Ovary (tissue), 9 donors: ENCODE data around the gene MUL1. TPM values are rescaled to one million over a fixed set of nuclear protein-coding genes. Genes with fewer than 3 reads are reported as not detected.

Source experiments
- DNase-seq, 5 donors: peaks; one replicate each; pipeline ENCODE4 v3.0.0-alpha.2; 2019 to 2020
- H3K27ac ChIP-seq, 2 donors: fragments of 200-600 bp; one replicate each; pipeline versions ENCODE4 v1.5.1 to v1.8.0; 2019 to 2022
- H3K27me3 ChIP-seq: fragments of 200-600 bp; one replicate; pipeline ENCODE4 v1.8.0; 2022
- H3K36me3 ChIP-seq: fragments of 200-600 bp; sonication (generic); one replicate; pipeline ENCODE4 v1.5.1; 2019
- H3K4me1 ChIP-seq: one replicate; pipeline ENCODE4 v1.8.1; 2013; ENCODE audit warnings: mild to moderate bottlenecking, moderate library complexity; ENCODE audit not compliant: insufficient read depth
- H3K4me3 ChIP-seq: fragments of 200-600 bp; sonication (generic); one replicate; pipeline ENCODE4 v1.5.1; 2017
- H3K9me3 ChIP-seq, 2 donors: fragments of 200-600 bp in 1 of 2; sonication (generic) in 1 of 2; one replicate each; pipeline versions ENCODE4 v1.5.1 to v1.8.1; 2013 to 2019; ENCODE audit warnings: mild to moderate bottlenecking in 1 of 2, moderate library complexity in 1 of 2
- EP300 ChIP-seq: sonication (generic); formaldehyde crosslinking; IDR thresholded peaks from one replicate; pipeline ENCODE4 v1.6.1; 2017; ENCODE audit warnings: antibody characterized with exemption
- POLR2A ChIP-seq: fragments of 450-650 bp; IDR thresholded peaks from one replicate; pipeline ENCODE4 v1.6.1; 2017; ENCODE audit warnings: antibody characterized with exemption, mild to moderate bottlenecking, moderate library complexity
- WGBS, 3 donors: extraction: QIAGEN DNeasy Blood & Tissue Kit in 1 of 3; methylation state at CpG; one replicate each; pipeline versions ENCODE4 v1.1.5 to v1.1.7; 2013 to 2017; 5-methylcytosine and 5-hydroxymethylcytosine counted together
- intact Hi-C, 4 donors: fragments of 100-400 bp; cut with DNase I; formaldehyde crosslinking; loops; one replicate each; pipeline versions ENCODE4 v1.11.0 to v1.15.1; 2022 to 2023
- polyA plus RNA-seq, 2 donors: library from polyadenylated mRNA; stranded (reverse); fragments of 200-250 nt in 1 of 2; fragments of 350-450 nt in 1 of 2; fragmentation: Illumina TruSeq in 1 of 2; extraction: RNeasy Lipid Tissue Mini Kit (QIAGEN cat#74804) in 1 of 2; gene quantifications; one replicate each; pipeline ENCODE4 v1.2.3, GENCODE V29; 2013 to 2014
- total RNA-seq, 7 donors: library from RNA; depleted of rRNA in 2 of 7; stranded (reverse); fragments of >200 nt in 2 of 7; fragmentation: NEBNext Ultra II Directional in 3 of 7; extraction: Animal tissue kit (Norgen Biotek cat#: 25700) in 3 of 7; gene quantifications; one replicate each; pipeline versions ENCODE4 v1.1.0 to v1.2.4, GENCODE V29; 2016 to 2023
- TF ChIP-seq, protein P1 (sequence below), 3 donors: fragments of 450-650 bp in 2 of 3; fragments of 200-600 bp in 1 of 3; IDR thresholded peaks; one replicate each; pipeline versions ENCODE4 v1.5.1 to v1.8.0; 2016 to 2022; ENCODE audit warnings: antibody characterized with exemption in 3 of 3, mild to moderate bottlenecking in 1 of 3
- donor health status: DM: no; HTN: no; CAD: no; lungs with moderate emphysema.
- donor health status: DM: no; HTN: no; CAD: no.
- donor health status: Bipolar disorder and iron deficiency.
- donor health status: DM: yes; HTN: yes; CAD: no.
- donor health status: DM: no; HTN: no; CAD: no.
- donor health status: DM: yes; HTN: yes; CAD: no.

MUL1 gene
- total and polyA plus RNA-seq, 9 donors: 16.7 to 31.6 (median 23.9) TPM

- TF ChIP-seq EP300: no peak
- peak; percentile 77 for TF ChIP-seq POLR2A
- intact Hi-C loops: no loop called here
- no peaks in the 10 kb centered on the region for H3K36me3 ChIP-seq
- H3K27ac ChIP-seq: peak overlapping the region; percentile 83 to 88
- H3K4me1 ChIP-seq: peaks cover 11% of the 10 kb centered on the region
- no peaks in the 10 kb centered on the region for H3K9me3 ChIP-seq
- no peaks in the 10 kb centered on the region for H3K27me3 ChIP-seq
- WGBS, 3 donors: 1 to 2% (median 2%) methylated on average over 40 to 51 of the region's 51 CpGs
- DNase-seq: peak; percentile 91 to 95 (median 92)
- H3K4me3 ChIP-seq: peak overlapping the region; percentile 81
Measured at GRCh38 chr1:20486457-20487235, 21.3 kb downstream of the MUL1 start.

- H3K27me3 ChIP-seq: no peaks in the 10 kb centered on the region
- peaks cover 11% of the 10 kb centered on the region for H3K4me1 ChIP-seq
- H3K36me3 ChIP-seq: no peaks in the 10 kb centered on the region
- TF ChIP-seq EP300 (no peak), POLR2A (peak; percentile 21)
- peak; percentile 83 to 88 (median 86) for DNase-seq
- 0 to 1% (median 1%) methylated on average over 57 to 104 of the region's 104 CpGs for WGBS, 3 donors
- H3K9me3 ChIP-seq: no peaks in the 10 kb centered on the region
- intact Hi-C loops: no loop called here
- peak within 1 kb of the TSS; percentile 81 for H3K4me3 ChIP-seq
- peak within 1 kb of the TSS; percentile 83 to 88 for H3K27ac ChIP-seq
Measured at GRCh38 chr1:20485527-20486456, 22.2 kb downstream of the MUL1 start, which contains the start of gene CAMK2N1. Gene CAMK2N1, minus strand, starts transcription at chr1:20486210. Its CDS starts 831 bp downstream, at chr1:20485379.

- intact Hi-C loops: no loop called here
- Histone ChIP-seq H3K36me3 (no peaks in the 10 kb centered on the region), H3K27me3 (no peaks in the 10 kb centered on the region), H3K4me1 (peaks cover 11% of the 10 kb centered on the region), H3K27ac (peak overlapping the region; percentile 16 to 83), H3K4me3 (peak overlapping the region; percentile 81), H3K9me3 (no peaks in the 10 kb centered on the region)
- 0 to 1% (median 1%) methylated on average over 67 to 89 of the region's 89 CpGs for WGBS, 3 donors
- DNase-seq: peak; percentile 36 to 53 (median 49)
- TF ChIP-seq, protein P1, sequence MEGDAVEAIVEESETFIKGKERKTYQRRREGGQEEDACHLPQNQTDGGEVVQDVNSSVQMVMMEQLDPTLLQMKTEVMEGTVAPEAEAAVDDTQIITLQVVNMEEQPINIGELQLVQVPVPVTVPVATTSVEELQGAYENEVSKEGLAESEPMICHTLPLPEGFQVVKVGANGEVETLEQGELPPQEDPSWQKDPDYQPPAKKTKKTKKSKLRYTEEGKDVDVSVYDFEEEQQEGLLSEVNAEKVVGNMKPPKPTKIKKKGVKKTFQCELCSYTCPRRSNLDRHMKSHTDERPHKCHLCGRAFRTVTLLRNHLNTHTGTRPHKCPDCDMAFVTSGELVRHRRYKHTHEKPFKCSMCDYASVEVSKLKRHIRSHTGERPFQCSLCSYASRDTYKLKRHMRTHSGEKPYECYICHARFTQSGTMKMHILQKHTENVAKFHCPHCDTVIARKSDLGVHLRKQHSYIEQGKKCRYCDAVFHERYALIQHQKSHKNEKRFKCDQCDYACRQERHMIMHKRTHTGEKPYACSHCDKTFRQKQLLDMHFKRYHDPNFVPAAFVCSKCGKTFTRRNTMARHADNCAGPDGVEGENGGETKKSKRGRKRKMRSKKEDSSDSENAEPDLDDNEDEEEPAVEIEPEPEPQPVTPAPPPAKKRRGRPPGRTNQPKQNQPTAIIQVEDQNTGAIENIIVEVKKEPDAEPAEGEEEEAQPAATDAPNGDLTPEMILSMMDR (IDR thresholded peaks at IDR 0.05): no peak
- no peak for TF ChIP-seq EP300
Measured at GRCh38 chr1:20484519-20485462, 23.2 kb downstream of the MUL1 start.

- TF ChIP-seq EP300: no peak
- TF ChIP-seq, protein P1 (IDR thresholded peaks at IDR 0.05): no peak
- TF ChIP-seq POLR2A: no peak
- peak overlapping the region; percentile 16 to 53 for H3K27ac ChIP-seq
- H3K4me3 ChIP-seq: peak overlapping the region; percentile 81
- peak; percentile 32 to 59 (median 49) for DNase-seq
- intact Hi-C loops: no loop called here
- H3K9me3 ChIP-seq: no peaks in the 10 kb centered on the region
- no peaks in the 10 kb centered on the region for H3K27me3 ChIP-seq
- no peaks in the 10 kb centered on the region for H3K36me3 ChIP-seq
- WGBS, 3 donors: 1 to 2% (median 2%) methylated on average over 57 to 58 of the region's 58 CpGs
- peaks cover 11% of the 10 kb centered on the region for H3K4me1 ChIP-seq
Measured at GRCh38 chr1:20483833-20484518, 24.0 kb downstream of the MUL1 start.
